Measurements from ENCODE around the gene KLF11.
"Not testable (repeated sequence)": the region's sequence is repeated elsewhere in the genome, so short reads cannot be mapped to it uniquely, and the experiment has no call there.

KLF11 gene

DNA sequence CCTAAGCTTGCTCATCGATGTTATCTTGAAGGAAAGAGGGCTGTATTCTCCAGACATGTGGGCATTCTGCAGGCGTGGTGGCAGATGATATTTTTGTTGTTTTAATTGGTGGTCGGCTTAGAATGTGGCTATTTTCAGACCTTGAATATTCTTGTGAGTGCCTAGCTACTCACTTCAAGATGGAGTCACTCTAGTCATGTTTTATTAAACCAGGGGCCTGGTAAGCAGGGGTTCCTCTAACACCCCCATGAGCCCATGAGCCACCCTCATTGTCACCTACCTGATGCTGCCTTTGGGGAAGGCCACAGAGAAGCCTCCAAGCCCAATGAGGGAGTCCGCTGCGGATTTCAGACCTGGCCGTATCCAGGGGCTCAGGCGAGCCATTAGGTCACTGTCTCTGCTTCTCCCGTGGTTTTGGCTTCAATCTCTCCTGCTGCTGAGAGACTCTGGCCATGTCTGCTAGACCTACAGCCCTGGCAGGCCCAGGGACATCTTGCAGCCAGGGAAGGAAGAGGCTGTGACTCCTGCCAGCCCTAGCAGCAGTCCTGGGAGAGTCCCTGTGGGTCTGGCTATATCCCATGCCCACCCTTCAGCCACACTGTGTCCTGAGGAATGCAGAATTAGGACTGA lies 16.3 kb upstream of the KLF11 start:
- no peak for DNase-seq (ENCODE audit: low spot score)

DNA sequence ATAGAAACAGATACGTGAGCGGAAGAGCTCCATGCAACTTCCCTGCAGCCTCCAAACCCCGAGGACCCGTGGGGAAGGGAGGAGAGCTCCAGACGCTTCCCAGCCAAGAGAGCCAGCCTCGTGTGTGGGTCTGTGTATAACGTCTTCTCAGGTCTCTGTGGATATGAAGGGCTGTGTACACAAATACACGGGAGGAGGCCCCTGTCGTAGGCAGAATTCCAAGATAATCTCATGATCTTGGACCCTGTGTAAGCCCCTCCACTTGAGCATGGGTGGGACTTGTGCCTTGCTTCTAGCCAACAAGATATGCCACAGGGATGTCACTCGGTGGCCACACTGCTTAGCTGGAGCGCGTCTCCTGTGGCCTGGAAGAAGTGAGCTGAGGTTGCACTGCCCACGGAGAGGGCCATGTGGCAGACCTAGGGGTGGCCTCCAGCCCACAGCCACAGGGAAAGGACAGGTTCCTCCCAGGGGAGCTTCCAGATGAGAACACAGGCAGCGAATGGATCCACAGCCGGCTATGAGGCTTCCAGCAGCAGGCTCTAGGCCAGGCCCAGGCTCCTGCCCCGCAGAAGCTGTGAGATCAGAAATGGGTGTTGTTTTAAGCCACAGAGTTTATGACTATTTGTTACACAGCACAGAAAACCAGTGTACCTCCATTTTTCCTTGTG lies 15.6 kb upstream of the KLF11 start:
- DNase-seq (ENCODE audit: low spot score): no peak

- DNase-seq (ENCODE audit: low spot score): no peak
Observed at GRCh38 chr2:10028407-10028987, 14.9 kb upstream of the KLF11 start.

GRCh38 chr2:10028988-10029874 lies 14.1 kb upstream of the KLF11 start:
- DNase-seq (ENCODE audit: low spot score): peak; percentile 17

GRCh38 chr2:10029875-10030223 lies 13.5 kb upstream of the KLF11 start:
- no peak for DNase-seq (ENCODE audit: low spot score)

- DNase-seq (ENCODE audit: low spot score): no peak
Observed at GRCh38 chr2:10030311-10030736, 13.0 kb upstream of the KLF11 start.

DNA sequence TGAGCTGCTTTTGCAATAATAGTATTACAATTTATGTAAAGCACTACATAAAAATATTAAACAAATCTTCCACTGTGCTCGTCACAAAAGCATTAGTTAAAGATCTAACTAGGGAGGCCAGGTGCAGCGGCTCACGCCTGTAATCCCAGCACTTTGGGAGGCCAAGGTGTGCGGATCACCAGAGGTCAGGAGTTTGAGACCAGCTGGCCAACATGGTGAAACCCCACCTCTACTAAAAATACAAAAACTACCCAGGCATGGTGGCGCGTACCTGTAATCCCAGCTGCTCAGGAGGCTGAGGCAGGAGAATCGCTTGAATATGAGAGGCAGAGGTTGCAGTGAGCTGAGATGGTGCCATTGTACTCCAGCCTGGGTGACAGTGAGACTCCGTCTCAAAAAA lies 12.6 kb upstream of the KLF11 start:
- not testable (repeated sequence) for DNase-seq (ENCODE audit: low spot score)

DNA sequence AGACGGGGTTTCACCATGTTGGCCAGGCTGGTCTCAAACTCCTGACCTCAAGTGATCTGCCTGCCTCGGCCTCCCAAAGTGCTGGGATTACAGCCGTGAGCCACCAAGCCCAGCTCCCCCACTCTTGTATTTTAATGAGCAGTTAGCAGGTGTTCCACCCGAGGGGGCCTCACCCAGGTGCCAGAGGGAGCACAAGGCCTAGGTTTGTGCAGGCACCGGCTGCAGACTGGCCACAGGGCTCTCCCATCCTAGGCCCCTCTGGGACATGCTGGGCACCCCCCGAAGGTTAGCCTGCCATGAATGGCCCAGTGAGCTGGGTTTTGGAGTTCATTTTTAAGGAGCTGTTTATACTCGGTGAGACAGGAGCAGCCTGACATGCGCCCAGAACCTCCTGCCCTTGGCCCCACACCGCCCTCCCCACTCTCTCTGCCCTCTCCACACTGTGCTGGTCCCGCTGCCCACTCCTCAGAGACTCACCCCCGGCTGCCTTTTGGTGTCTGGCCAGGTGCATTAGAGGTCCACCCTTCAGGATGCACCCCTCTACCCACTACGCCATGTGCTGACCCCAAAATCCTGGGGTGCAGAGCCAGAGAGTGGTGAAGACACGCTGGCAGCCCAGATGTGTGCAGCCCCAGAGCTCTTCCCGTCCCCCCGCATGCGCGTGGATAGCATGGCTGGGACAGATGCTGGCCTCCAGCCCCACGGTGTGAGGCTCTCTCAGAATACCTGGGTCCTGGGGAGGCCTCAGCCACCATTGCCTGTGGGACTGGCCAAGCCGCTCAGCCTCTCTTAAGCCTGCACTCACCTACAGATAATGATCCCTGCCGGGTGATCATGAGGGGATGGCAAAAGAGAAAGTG lies 11.2 kb upstream of the KLF11 start:
- no peak for DNase-seq (ENCODE audit: low spot score)

DNA sequence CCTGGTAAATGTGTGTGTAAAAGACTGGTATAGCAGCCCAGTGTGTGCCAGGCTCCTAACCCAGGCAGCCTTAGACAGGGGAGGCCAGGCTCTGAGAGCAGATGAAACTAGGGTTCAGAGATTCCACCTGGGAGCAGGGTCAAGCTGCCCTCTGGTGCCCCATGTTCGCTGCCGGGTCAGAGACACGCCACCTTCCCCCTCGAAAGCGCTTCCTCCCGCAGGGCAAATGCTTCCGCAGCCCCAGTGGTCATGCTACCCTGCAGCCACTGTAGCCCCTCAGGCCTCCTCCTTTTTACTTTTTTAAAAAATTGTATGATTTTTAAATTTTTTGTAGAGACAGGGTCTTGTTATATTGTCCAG lies 10.6 kb upstream of the KLF11 start:
- DNase-seq (ENCODE audit: low spot score): no peak

DNA sequence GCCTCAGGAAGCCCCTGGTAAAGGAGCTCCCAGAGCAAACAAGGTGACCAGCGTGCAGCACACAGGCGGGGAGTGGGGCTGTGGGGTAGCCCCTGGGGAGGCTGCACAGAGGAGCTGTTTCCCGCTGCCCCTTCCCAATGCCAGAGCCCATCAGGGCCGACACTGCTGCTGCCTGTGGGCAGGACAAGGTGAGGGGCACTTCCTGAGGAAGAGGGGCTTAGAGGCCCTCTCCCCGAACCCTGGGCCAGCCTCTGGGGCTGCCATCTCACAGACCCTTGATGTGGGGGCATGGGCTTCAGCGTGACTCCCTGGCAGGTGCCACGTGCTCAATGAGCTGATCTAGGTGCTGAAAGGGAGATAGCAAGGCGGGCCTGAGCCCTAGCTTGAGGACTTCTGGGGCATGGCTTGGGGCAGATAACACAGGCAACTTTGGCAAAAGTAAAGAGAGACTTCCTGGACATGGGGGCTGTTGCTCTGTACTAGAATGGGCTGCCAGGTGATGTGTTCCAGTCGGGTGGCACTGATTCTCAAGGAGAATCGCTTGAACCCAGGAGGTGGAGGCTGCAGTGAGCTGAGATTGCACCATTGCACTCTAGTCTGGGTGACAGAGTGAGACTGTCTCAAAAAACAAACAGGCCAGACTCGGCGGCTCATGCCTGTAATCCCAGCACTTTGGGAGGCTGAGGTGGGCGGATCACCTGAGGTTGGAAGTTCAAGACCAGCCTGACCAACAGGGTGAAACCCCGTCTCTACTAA lies 9.9 kb upstream of the KLF11 start:
- DNase-seq (ENCODE audit: low spot score): no peak

GRCh38 chr2:10034333-10035052 lies 8.9 kb upstream of the KLF11 start:
- DNase-seq (ENCODE audit: low spot score): no peak

DNA sequence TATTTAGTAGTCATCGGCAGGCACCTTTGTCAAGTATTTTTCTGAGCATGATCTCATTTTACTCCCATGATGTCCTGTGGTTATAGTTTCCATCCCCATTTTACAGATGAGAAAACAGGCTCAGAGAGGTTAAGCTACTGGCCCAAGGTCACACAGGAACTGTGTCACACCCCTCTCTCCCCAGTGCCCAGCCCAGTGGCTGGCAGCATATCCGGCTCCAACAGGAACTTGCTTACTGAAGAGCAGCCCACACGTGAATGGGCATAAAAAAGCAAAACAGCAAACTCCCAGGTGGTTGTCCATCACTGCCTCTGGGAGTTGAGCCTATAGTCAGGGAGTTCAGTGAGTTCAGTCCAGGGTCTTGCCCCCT lies 8.3 kb upstream of the KLF11 start:
- DNase-seq (ENCODE audit: low spot score): no peak

DNA sequence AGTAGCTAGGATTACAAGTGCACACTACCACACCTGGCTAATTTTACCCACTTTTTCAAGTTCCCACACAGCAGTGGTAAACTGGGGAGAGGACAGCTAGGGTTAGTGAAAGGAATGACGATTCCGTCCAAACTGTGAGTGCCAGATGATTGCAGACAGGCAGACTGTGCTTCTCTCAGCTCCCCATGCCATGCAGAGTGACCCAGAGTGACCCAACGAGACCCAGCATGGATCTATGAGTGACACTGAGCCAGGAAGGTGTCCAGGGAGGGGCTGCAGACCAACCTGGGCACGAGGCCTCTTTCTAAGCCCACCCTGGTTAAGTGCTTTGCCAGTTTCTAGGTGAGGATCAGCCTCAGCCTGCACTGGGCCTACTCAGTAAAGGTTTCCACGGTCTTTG lies 7.7 kb upstream of the KLF11 start:
- DNase-seq (ENCODE audit: low spot score): no peak

DNA sequence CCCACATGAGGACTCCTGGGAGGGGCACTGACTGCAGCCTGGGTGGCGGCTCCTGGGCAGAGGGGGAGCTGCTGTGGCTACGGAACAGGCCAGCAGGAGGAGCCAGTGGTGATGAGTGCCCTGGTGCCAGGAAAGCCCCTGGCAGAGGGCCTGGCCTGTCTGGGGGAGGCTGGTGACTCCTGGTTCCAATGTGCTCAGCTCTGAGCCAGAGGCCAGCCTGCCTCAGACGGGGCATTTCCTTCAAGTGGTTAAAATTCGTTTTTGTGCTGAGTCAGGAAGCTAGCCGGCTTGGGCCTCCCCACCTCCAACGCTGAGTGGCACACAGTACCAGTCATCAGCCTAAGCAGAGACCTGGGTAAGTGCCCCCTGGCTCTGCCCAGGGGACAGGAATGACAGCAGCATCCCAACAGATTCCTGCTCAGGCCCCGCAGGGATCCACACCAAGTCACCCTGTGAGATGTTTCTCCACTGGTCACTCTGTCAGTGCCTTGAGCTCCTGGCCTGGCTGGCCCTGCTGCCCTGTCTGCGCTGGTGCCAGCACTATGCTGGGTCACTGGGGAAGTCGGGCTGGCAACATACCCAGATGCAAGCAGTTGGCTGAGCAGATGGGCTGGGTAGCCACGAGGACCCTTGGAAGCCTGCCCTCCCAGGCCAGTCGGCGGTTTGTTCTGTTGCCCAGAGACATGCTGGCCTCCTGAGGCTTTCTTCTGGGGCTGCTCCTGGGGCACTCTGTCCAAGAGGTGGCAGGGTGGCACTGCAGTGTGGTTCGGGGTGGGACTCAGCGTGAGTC lies 7.1 kb upstream of the KLF11 start:
- DNase-seq (ENCODE audit: low spot score): peak; percentile 89

GRCh38 chr2:10038123-10038522 lies 5.2 kb upstream of the KLF11 start:
- no peak for DNase-seq (ENCODE audit: low spot score)

- no peak for DNase-seq (ENCODE audit: low spot score)
Observed at GRCh38 chr2:10038716-10039115, 4.6 kb upstream of the KLF11 start.

- peak; percentile 75 for DNase-seq (ENCODE audit: low spot score)
Observed at GRCh38 chr2:10039658-10040410, 3.5 kb upstream of the KLF11 start.

GRCh38 chr2:10041711-10042110 lies 1.6 kb upstream of the KLF11 start:
- no peak for DNase-seq (ENCODE audit: low spot score)

Data from putamen (tissue), 1 donor.